NB4 (cell line): ENCODE results near the gene MMEL1.

ENCODE experiments used
- POLR2A ChIP-seq: IDR thresholded peaks from 2 replicates; pipeline ENCODE4 v1.6.1; 2011; ENCODE audit warnings: mild to moderate bottlenecking; ENCODE audit not compliant: insufficient read length; ENCODE audit errors: extremely low read depth
- TF ChIP-seq, protein P1 (sequence below): IDR thresholded peaks from one replicate; pipeline ENCODE4 v1.5.1; 2012; ENCODE audit warnings: low read depth, low read length
- TF ChIP-seq, protein P2 (sequence below): IDR thresholded peaks from 2 replicates; pipeline ENCODE4 v1.6.1; 2011; ENCODE audit warnings: low read depth, low read length

- TF ChIP-seq, protein P1, sequence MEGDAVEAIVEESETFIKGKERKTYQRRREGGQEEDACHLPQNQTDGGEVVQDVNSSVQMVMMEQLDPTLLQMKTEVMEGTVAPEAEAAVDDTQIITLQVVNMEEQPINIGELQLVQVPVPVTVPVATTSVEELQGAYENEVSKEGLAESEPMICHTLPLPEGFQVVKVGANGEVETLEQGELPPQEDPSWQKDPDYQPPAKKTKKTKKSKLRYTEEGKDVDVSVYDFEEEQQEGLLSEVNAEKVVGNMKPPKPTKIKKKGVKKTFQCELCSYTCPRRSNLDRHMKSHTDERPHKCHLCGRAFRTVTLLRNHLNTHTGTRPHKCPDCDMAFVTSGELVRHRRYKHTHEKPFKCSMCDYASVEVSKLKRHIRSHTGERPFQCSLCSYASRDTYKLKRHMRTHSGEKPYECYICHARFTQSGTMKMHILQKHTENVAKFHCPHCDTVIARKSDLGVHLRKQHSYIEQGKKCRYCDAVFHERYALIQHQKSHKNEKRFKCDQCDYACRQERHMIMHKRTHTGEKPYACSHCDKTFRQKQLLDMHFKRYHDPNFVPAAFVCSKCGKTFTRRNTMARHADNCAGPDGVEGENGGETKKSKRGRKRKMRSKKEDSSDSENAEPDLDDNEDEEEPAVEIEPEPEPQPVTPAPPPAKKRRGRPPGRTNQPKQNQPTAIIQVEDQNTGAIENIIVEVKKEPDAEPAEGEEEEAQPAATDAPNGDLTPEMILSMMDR, result no peak
- TF ChIP-seq, protein P2, sequence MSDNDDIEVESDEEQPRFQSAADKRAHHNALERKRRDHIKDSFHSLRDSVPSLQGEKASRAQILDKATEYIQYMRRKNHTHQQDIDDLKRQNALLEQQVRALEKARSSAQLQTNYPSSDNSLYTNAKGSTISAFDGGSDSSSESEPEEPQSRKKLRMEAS, result no peak
- TF ChIP-seq POLR2A, result no peak
Measured at GRCh38 chr1:2639203-2639602, 6.4 kb upstream of the MMEL1 start.
